ENCODE measurements around the gene CTSZ. TPM values are rescaled to one million over a fixed set of nuclear protein-coding genes. Genes with fewer than 3 reads are reported as not detected.
"Not testable (repeated sequence)": the region's sequence is repeated elsewhere in the genome, so short reads cannot be mapped to it uniquely, and the experiment has no call there.

The CTSZ gene
- total and polyA plus RNA-seq, 3 experiments from 2014 or later: 1.5 to 36.0 (median 35.3) TPM

DNA sequence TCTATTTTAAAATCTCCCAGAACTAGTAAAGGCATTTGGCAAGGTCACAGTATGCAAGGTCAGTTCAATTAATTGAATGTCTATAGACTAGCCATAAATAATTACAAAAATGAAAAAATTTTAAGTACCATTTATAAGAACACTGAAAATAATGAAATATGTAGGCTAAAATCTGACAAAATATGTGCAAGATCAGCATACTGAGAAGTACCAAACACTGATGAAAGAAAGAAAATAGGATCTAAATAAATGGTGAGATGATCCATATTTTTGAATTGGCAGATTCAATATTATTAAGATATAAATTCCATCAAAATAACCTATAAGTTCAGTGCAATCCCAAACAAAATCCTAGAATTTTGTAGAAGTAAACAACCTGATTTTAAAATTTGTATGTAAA, 54.0 kb downstream of the CTSZ start:
- DNase-seq: no peak
- no peaks in the 10 kb centered on the region for H3K4me1 ChIP-seq (ENCODE audit: insufficient read depth, low read length)
- Mint-ChIP-seq H3K27ac (no peak overlapping the region), H3K36me3 (no peaks in the 10 kb centered on the region), H3K4me1 (no peaks in the 10 kb centered on the region), H3K4me3 (no peak overlapping the region), H3K27me3 (peaks cover 3 to 28% of the 10 kb centered on the region in 2 donors), H3K9me3 (no peaks in the 10 kb centered on the region)
- H3K27me3 ChIP-seq (ENCODE audit: insufficient read depth, low read length, poor library complexity, severe bottlenecking): no peaks in the 10 kb centered on the region
- H3K27ac ChIP-seq (ENCODE audit: low read depth, low read length): no peak overlapping the region
- ChIA-PET POLR2A (no interaction called here), CTCF (no interaction called here)
- no peak overlapping the region for H3K4me3 ChIP-seq (ENCODE audit: low read length)
- no peaks in the 10 kb centered on the region for H3K36me3 ChIP-seq (ENCODE audit: insufficient read depth, low read length)
- H3K9me3 ChIP-seq (ENCODE audit: low read length): no peaks in the 10 kb centered on the region

DNA sequence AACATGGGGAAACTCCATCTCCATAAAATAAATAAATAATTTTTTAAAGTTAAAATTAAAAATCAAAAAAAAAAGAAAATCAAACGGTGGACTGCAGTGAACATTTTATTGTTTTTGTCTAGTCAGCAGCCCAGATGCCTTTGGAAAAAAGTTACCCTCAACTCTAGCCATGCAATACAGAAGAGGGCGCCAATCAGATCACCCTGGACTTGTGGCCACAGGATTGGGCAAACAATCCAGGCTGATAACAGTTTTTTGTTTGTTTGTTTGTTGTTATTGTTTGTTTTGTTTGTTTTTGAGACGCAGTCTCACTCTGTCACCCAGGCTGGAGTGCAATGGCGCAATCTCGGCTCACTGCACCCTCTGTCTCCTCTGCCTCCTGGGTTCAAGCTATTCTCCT, 56.5 kb downstream of the CTSZ start:
- CTCF ChIA-PET: no interaction called here
- Mint-ChIP-seq H3K27me3 (peaks cover 3 to 26% of the 10 kb centered on the region in 2 donors), H3K36me3 (no peaks in the 10 kb centered on the region), H3K9me3 (no peaks in the 10 kb centered on the region), H3K4me1 (no peaks in the 10 kb centered on the region), H3K4me3 (no peak overlapping the region), H3K27ac (no peak overlapping the region)
- no peaks in the 10 kb centered on the region for H3K27me3 ChIP-seq (ENCODE audit: insufficient read depth, low read length, poor library complexity, severe bottlenecking)
- POLR2A ChIA-PET: no interaction called here
- H3K36me3 ChIP-seq (ENCODE audit: insufficient read depth, low read length): no peaks in the 10 kb centered on the region
- no peak overlapping the region for H3K27ac ChIP-seq (ENCODE audit: low read depth, low read length)
- H3K4me1 ChIP-seq (ENCODE audit: insufficient read depth, low read length): no peaks in the 10 kb centered on the region
- H3K9me3 ChIP-seq (ENCODE audit: low read length): no peaks in the 10 kb centered on the region
- no peak overlapping the region for H3K4me3 ChIP-seq (ENCODE audit: low read length)
- no peak for DNase-seq

DNA sequence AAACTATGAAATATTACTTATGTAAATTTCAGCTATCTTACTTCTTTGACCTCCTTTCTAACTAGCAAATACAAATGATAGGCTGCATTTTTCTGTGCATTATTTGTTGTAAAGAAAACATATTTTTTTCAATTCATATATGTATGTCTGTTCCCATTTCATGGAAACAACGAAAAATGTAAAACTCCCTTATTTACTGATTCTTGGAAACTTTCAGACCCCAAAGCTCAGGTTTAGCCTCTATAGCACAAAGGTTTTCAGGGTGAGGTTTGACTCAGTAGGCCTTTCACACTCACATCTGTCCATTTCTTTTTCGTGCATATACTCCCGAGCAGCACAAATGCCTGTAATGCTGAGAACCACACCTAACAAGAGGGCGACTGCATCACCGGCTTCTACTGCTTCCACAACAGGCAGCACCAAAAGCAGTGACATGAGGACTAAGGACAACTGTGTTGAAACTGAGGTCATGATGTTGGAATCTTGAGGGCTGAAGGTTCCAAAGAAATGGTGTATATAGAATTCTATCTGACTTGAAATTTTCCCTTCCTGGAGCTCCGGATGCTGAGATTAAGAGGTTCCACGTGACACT, 59.2 kb downstream of the CTSZ start:
- H3K4me1 Mint-ChIP-seq; H3K27ac ChIP-seq (ENCODE audit: low read depth, low read length); H3K9me3 Mint-ChIP-seq; POLR2A ChIA-PET; H3K9me3 ChIP-seq (ENCODE audit: low read length); H3K27me3 ChIP-seq (ENCODE audit: insufficient read depth, low read length, poor library complexity, severe bottlenecking); H3K36me3 ChIP-seq (ENCODE audit: insufficient read depth, low read length); H3K36me3 Mint-ChIP-seq; CTCF ChIA-PET; H3K4me1 ChIP-seq (ENCODE audit: insufficient read depth, low read length); H3K27ac Mint-ChIP-seq; DNase-seq; H3K4me3 Mint-ChIP-seq; H3K4me3 ChIP-seq (ENCODE audit: low read length): not testable (repeated sequence)
- H3K27me3 Mint-ChIP-seq: peaks cover 2 to 27% of the 10 kb centered on the region in 2 donors

DNA sequence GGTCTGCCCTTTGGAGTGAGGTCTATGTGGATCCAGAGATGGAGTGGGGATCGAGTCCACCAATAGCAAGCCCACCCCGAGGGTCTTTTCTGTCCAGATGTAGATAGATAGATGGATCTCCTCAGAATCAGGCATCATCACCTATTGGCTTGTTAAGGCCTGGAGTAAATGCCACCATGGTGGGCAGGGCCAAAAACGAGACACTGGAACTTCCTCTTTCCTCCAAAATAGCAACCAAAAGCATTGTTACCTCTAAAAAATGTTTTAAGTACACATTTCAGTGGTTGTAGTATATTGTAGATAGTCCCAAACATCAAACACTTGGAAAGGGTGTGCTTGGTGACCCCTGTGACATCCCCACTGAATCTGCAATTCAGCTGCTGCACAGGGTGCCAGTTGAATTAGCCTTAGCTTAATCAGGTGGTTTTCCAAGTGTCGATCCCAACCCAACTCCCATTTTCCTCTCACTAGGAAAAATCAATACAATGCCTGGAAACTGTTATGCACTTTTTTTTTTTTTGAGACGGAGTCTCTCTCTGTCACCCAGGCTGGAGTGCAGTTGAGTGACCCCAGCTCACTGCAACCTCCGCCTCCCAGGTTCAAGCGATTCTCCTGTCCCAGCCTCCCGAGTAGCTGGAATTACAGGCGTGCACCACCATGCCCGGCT, 61.0 kb downstream of the CTSZ start:
- CTCF ChIA-PET: no interaction called here
- POLR2A ChIA-PET: no interaction called here

More for the DNA sequence above, 61.0 kb downstream of the CTSZ start:
- no peak for DNase-seq
- Histone ChIP-seq H3K4me1 (ENCODE audit: insufficient read depth, low read length) (no peaks in the 10 kb centered on the region), H3K9me3 (ENCODE audit: low read length) (no peaks in the 10 kb centered on the region), H3K4me3 (ENCODE audit: low read length) (no peak overlapping the region), H3K27me3 (ENCODE audit: insufficient read depth, low read length, poor library complexity, severe bottlenecking) (peaks cover 3% of the 10 kb centered on the region), H3K36me3 (ENCODE audit: insufficient read depth, low read length) (no peaks in the 10 kb centered on the region), H3K27ac (ENCODE audit: low read depth, low read length) (no peak overlapping the region)
- no peaks in the 10 kb centered on the region for H3K9me3 Mint-ChIP-seq
- H3K36me3 Mint-ChIP-seq: no peaks in the 10 kb centered on the region
- no peak overlapping the region for H3K4me3 Mint-ChIP-seq
- H3K27ac Mint-ChIP-seq: no peak overlapping the region
- H3K27me3 Mint-ChIP-seq: peaks cover 2 to 25% of the 10 kb centered on the region in 2 donors
- H3K4me1 Mint-ChIP-seq: no peaks in the 10 kb centered on the region

Other genes with a start within 250 kb of the CTSZ start
- gene GNAS-AS1, start 156.4 kb downstream of the CTSZ start, total RNA-seq: under 1 TPM; 0.55 to 0.68 TPM
- not detected for gene GNAS-AS1, start 156.4 kb downstream of the CTSZ start, polyA plus RNA-seq
- gene GNAS, start 154.5 kb downstream of the CTSZ start, total RNA-seq: 100 to 1,000 TPM; 637 to 666 TPM
- 218 TPM for gene GNAS, start 154.5 kb downstream of the CTSZ start, polyA plus RNA-seq
- 100 to 1,000 TPM; 101 to 108 TPM for gene NELFCD, start 26.0 kb downstream of the CTSZ start, total RNA-seq
- gene NELFCD, start 26.0 kb downstream of the CTSZ start, polyA plus RNA-seq: 78.1 TPM
- not detected for gene TUBB1, start 12.2 kb upstream of the CTSZ start, total RNA-seq
- 0.10 TPM for gene TUBB1, start 12.2 kb upstream of the CTSZ start, polyA plus RNA-seq
- gene ATP5F1E, start 25.1 kb upstream of the CTSZ start, total RNA-seq: 100 to 1,000 TPM in 1 of 2 experiments, 10 to 100 TPM in 1; 98.1 to 102 TPM
- 95.0 TPM for gene ATP5F1E, start 25.1 kb upstream of the CTSZ start, polyA plus RNA-seq
- 100 to 1,000 TPM; 127 to 141 TPM for gene PRELID3B, start 35.5 kb upstream of the CTSZ start, total RNA-seq
- gene PRELID3B, start 35.5 kb upstream of the CTSZ start, polyA plus RNA-seq: 33.8 TPM
- gene ZNF831, start 156.6 kb upstream of the CTSZ start, total RNA-seq: 1 to 10 TPM; 6.4 to 6.9 TPM
- gene ZNF831, start 156.6 kb upstream of the CTSZ start, polyA plus RNA-seq: 12.1 TPM